ENCODE data around the gene DNAH7.

DNA sequence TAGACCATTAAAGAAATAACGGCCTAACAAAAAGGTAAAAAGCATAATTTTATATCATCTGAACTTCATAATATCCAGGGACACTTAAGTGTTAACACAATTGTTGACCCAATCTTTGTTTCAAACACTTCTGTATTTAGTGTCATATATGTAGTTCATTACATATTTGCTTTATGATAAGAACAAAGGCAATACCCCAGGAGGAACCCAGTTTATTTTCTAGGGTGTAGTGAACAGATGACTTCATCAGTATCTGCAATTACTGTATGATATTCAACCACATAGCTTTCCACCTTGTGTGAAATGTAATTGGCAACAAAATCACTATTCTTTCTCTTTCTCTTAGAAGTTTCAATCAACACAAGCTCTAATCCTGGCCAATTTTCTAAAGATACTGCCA, 233.8 kb downstream of the DNAH7 start:
- TF ChIP-seq, protein P1, sequence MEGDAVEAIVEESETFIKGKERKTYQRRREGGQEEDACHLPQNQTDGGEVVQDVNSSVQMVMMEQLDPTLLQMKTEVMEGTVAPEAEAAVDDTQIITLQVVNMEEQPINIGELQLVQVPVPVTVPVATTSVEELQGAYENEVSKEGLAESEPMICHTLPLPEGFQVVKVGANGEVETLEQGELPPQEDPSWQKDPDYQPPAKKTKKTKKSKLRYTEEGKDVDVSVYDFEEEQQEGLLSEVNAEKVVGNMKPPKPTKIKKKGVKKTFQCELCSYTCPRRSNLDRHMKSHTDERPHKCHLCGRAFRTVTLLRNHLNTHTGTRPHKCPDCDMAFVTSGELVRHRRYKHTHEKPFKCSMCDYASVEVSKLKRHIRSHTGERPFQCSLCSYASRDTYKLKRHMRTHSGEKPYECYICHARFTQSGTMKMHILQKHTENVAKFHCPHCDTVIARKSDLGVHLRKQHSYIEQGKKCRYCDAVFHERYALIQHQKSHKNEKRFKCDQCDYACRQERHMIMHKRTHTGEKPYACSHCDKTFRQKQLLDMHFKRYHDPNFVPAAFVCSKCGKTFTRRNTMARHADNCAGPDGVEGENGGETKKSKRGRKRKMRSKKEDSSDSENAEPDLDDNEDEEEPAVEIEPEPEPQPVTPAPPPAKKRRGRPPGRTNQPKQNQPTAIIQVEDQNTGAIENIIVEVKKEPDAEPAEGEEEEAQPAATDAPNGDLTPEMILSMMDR (IDR thresholded peaks at IDR 0.05; ENCODE audit: insufficient read depth, low read depth, low read length): no peak
- TF ChIP-seq EZH2 (IDR thresholded peaks at IDR 0.05; ENCODE audit: insufficient read depth, low read length): no peak
